Measurements from ENCODE around the gene DNASE1L3. TPM values are rescaled to one million over a fixed set of nuclear protein-coding genes. Genes with fewer than 3 reads are reported as not detected.

Gene DNASE1L3
- total and polyA plus RNA-seq, 2 of the 13 experiments (the other 11 are each of a cell fraction or from before 2014, with no cell fraction given), result 0.86 to 1.7 TPM

GRCh38 chr3:58217209-58217811 is 6.5 kb upstream of the DNASE1L3 start (continued):
- TF ChIP-seq PLSCR1 (CRISPR knock-in tag; IDR thresholded peaks at IDR 0.05; ENCODE audit: borderline replicate concordance), result no peak
- TF ChIP-seq CREM (IDR thresholded peaks at IDR 0.05), result 0 out of 2 replicates have a peak, but pooled peaks have one; percentile 27
- TF ChIP-seq CREM (CRISPR knock-in tag; IDR thresholded peaks at IDR 0.05), result no peak
- TF ChIP-seq KMT2B (CRISPR knock-in tag; IDR thresholded peaks at IDR 0.05), result 0 out of 2 replicates have a peak, but pooled peaks have one; percentile 13
- TF ChIP-seq ZNF788 (CRISPR knock-in tag; IDR thresholded peaks at IDR 0.05; ENCODE audit: borderline replicate concordance), result no peak
- TF ChIP-seq CREB1 (IDR thresholded peaks at IDR 0.05), result no peak
- no peak for TF ChIP-seq CREB1 (CRISPR knock-in tag; IDR thresholded peaks at IDR 0.05)
- TF ChIP-seq ARID4A (CRISPR knock-in tag; IDR thresholded peaks at IDR 0.05; ENCODE audit: borderline replicate concordance), result peak; percentile 36; the same call in 1 of the 2 replicates
- TF ChIP-seq ASH2L (IDR thresholded peaks at IDR 0.05; ENCODE audit: insufficient read length, low read depth, low read length), result peak; percentile 30
- TF ChIP-seq ZNF260 (CRISPR knock-in tag; IDR thresholded peaks at IDR 0.05; ENCODE audit: borderline replicate concordance, low read depth), result no peak
- TF ChIP-seq ARID3A (IDR thresholded peaks at IDR 0.05; ENCODE audit: low read depth, low read length), result 0 out of 2 replicates have a peak, but pooled peaks have one; percentile 26
- TF ChIP-seq EHMT2 (IDR thresholded peaks at IDR 0.05; ENCODE audit: borderline replicate concordance, low read depth, low read length), result no peak
- no peak for TF ChIP-seq ZBTB46 (CRISPR knock-in tag; IDR thresholded peaks at IDR 0.05; ENCODE audit: borderline replicate concordance)
- no peak for TF ChIP-seq AGO2 (optimal IDR thresholded peaks at IDR 0.05; ENCODE audit: low read depth, low read length)
- peak; percentile 83 for TF ChIP-seq ZBTB38 (CRISPR knock-in tag; IDR thresholded peaks at IDR 0.05)
- TF ChIP-seq YY1 (IDR thresholded peaks at IDR 0.05; ENCODE audit: insufficient read depth, insufficient replicate concordance, low read depth, low read length), result peak; percentile 16
- TF ChIP-seq RNF2 (conservative IDR thresholded peaks at IDR 0.05; ENCODE audit: low read depth), result no peak
- TF ChIP-seq ZNF740 (CRISPR knock-in tag; IDR thresholded peaks at IDR 0.05), result no peak
- TF ChIP-seq REXO4 (CRISPR knock-in tag; IDR thresholded peaks at IDR 0.05; ENCODE audit: borderline replicate concordance), result no peak
- TF ChIP-seq CBX5 (CRISPR knock-in tag; IDR thresholded peaks at IDR 0.05; ENCODE audit: borderline replicate concordance), result peak; percentile 77; the same call in 1 of the 2 replicates
- no peak for TF ChIP-seq ARNT (IDR thresholded peaks at IDR 0.05)
- TF ChIP-seq U2AF1 (optimal IDR thresholded peaks at IDR 0.05; ENCODE audit: low read depth, low read length), result no peak
